Amniotic epithelial cell (primary cell): Measurements from ENCODE around the gene SNX21.
"Not testable (repeated sequence)": the region's sequence is repeated elsewhere in the genome, so short reads cannot be mapped to it uniquely, and the experiment has no call there.

Experiments used
- DNase-seq: peaks from one replicate; pipeline ENCODE4 v3.0.0-alpha.2; 2010; ENCODE audit warnings: low read depth

Gene SNX21, protein sequence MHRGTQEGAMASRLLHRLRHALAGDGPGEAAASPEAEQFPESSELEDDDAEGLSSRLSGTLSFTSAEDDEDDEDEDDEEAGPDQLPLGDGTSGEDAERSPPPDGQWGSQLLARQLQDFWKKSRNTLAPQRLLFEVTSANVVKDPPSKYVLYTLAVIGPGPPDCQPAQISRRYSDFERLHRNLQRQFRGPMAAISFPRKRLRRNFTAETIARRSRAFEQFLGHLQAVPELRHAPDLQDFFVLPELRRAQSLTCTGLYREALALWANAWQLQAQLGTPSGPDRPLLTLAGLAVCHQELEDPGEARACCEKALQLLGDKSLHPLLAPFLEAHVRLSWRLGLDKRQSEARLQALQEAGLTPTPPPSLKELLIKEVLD

DNA sequence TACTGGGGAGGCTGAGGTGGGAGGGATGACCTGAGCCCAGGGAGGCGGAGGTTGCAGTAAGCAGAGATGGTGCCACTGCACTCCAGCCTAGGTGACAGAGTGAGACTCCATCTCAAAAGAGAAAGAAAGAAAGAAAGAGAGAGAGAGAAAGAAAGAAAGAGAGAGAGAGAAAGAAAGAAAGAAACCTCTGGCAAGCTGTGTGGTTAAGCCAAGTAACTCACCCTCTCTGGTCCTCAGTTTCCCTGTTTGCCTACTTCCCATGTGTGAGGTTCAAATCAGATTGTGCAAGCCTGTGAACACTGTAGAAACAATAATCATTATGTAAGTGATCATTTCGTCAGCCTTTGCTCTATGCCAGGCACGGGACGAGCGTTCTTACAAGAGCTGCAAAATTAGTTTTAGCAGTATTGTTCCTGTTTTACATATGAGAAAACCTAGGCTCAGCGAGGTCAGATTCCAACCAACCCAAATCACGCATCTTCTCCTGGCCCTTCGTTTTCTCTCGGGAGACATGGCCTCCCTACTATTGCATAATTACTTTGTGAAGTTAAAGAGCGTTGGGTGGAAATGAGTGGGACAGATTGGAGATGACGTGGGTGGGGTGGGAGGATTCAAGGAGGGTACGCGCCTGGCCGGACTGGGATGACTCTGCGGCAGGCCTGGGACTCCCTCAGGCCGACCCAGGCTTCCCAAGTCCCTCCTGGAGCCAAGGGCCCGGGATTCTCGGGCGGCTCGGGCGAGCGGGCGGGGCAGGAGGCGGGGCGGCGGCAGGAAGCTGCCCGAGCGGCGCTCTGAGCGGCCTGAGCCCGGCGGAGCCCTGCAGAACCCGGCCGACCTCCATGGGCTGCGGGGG lies at the start of gene SNX21:
Gene SNX21 (plus strand): TSS at position 770 of the 853 bp plus-strand sequence. CDS start 121 bp downstream, outside the sequence.
- DNase-seq: peak; percentile 97

DNA sequence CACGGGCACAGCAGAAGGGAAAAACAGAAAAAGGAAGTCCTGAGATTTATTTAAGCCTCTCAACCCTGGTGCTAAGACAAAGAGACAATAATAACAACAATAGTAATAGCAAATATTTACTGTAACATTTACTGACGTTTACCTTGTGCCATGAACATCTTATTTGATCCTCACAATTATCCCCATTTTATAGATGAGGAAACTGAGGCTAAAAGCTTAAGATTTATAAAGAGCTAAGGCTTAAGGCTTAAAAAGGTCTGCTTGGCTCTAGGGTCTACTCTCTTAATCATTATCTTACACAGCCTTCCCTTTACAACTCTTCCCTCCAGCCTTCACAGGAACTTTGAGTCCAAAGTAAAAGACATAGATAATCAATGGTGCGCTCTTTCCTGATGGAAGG lies 45.2 kb upstream of the SNX21 start:
- DNase-seq: no peak

DNA sequence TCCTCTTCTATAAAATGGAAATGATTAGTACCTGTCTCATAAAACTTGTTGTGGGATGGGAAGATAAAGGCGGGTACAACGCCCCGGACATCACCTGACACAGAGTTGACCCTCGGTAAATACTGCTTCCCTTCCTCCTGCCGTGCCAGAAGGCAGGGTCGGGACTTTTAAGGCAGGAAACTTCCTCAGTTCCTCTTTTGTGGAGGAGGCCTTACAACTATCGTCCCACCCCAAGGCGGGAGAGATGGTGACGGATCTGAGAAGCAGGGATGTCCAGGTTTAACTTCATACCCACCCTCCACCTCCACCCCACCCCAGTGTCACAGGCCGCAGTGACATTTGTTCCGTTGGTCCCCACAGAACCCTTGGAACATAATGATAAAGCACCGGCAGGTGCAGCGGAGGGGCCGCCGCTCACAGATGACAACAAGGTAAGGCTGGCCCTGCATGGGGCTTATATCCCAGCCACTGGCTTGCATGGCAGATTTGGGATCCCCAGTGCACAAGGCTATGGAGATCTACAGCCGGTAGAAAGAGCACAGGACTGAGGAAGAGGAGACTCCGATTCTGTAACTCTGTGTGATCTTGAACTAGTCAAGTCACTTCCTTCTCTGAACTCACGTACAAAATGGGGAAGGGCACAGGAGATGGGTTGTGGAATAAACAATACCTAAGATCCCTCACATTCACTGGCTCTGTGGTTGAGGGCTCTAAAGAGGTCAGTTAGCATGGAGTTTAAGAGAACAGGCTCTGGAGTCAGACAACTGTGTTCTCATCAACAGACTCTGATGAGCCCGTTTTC lies 41.1 kb upstream of the SNX21 start:
- DNase-seq: no peak

DNA sequence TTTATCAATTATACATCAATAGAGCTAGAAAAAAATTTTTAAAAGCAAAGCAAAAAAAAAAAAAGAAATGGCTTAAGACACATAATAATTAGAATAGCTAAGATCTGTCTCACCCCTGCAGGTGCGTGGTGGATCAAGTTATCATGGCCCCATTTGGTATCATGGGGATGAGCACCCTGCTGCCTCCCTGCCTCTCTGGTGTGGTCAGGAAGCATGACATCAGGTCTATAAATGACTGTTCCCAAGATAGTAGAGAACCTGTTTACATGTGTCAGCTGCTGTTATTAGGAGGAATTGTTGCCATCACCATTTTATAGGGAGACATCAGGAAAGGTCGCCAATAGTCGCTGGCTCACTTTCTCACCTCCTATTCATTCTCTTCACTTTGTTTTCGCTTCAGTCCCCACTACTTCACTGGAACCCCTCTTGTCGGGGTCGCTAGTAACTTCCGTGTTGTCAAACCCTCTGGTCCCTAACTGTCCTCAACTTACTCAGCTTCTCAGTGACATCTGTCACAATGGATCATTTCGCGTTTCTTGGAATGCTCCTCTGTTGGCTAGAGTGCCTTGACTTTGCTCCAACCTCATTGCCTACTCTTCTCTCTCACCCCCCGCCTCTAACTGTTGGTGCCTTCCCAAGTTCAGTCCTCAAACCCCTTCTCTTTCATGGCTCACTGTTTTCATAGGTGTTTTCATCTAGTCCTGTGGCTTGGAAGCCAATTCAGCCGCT lies 37.1 kb upstream of the SNX21 start:
- no peak for DNase-seq

DNA sequence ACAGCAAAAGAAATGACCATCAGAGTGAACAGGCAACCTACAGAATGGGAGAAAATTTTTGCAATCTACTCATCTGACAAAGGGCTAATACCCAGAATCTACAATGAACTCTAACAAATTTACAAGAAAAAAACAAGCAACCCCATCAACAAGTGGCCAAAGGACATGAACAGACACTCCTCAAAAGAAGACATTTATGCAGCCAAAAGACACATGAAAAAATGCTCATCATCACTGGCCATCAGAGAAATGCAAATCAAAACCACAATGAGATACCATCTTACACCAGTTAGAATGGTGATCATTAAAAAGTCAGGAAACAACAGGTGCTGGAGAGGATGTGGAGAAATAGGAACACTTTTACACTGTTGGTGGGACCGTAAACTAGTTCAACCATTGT lies 36.1 kb upstream of the SNX21 start:
- DNase-seq: not testable (repeated sequence)

DNA sequence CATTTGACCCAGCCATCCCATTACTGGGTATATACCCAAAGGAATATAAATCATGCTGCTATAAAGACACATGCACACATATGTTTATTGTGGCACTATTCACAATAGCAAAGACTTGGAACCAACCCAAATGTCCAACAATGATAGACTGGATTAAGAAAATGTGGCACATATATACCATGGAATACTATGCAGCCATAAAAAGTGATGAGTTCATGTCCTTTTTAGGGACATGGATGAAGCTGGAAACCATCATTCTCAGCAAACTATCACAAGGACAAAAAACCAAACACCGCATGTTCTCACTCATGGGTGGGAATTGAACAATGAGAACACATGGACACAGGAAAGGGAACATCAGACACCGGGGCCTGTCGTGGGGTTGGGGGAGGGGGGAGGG lies 35.6 kb upstream of the SNX21 start:
- DNase-seq: not testable (repeated sequence)

DNA sequence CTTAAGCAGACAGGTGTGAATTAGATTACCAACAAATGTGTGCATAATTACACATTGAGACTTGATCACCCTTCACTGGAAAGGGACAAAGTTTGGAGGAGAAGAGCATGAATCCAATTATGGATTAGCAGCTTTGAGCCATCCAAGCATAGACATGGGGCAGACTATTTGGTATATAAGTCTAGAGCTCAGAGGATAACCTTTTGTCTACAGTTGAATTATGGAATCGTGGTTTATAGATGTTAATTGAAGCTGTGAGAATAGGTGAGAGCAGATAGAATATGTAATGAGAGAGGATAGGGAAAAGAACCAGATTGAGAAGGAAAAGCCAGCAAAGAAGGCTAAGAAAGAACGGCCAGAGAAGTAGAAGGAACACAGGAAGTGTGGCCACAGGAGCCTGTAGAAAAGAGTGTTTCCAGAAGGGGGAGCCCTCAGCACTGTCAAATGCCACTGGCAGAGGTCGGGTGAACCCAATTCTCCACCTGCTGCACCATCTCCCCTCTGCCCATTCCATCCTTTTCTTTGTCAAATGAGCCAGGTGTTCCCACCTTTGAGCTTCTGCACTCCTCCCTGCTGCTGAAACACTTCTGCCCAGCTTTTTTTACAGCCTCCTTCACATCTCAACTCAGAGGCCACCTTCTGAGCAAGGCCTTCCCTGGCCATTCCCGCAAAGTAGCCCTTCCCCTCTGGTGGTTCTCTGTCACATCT lies 34.5 kb upstream of the SNX21 start:
- peak; percentile 44 for DNase-seq

DNA sequence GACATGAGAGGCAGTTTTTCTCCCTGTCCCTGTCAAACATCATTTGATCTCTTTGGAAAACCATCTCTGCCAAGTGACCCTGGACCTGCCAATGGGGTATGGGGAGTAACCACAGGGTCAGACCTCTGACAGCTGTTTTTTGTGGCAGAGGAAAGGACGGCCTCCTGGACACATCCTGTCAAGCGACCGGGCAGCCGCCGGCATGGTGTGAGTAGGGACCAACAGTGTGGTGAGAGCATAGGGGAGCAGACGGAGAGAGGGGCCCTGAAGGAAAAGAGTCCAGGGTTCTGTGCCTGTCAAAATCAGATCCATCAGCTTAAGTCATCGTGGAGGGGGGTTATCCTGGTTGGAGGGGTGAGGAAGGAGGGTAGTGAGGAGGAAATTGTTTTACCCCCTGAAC lies 31.7 kb upstream of the SNX21 start:
- no peak for DNase-seq

DNA sequence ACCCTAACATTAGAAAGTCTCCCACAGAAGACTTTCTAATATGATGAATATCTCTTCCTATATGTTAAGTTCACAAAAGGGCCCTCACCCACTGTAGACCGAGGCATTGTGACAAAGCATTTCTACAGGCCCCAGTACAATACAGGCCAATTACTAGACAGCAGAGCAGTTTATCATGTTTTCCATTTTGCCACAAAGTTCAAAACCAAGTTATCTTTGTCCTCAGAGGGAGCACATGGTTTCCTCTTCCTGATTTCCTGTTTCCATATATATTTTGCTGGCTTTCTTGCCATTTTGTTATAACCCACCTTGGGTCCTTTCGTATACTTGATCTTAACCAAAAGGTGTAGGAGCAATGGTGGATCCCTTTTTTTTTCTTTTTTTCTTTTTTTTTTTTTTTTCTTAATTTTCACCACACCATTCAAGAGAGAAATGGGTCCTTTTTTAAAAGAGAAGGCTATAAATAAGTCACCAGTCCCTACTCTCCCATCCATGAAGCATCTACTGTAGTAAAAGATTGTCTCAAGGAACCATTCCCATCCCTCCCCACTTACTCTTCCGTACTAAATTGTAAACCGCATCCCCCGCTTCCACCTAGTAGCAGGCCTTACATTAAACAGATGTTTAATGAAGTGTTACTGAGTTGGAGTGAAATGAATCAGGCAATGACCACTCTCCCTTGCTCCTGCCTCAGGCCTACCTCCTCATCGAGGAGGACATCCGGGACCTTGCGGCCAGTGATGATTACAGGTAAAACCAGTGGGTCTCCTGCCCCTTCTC lies 23.2 kb upstream of the SNX21 start:
- no peak for DNase-seq

DNA sequence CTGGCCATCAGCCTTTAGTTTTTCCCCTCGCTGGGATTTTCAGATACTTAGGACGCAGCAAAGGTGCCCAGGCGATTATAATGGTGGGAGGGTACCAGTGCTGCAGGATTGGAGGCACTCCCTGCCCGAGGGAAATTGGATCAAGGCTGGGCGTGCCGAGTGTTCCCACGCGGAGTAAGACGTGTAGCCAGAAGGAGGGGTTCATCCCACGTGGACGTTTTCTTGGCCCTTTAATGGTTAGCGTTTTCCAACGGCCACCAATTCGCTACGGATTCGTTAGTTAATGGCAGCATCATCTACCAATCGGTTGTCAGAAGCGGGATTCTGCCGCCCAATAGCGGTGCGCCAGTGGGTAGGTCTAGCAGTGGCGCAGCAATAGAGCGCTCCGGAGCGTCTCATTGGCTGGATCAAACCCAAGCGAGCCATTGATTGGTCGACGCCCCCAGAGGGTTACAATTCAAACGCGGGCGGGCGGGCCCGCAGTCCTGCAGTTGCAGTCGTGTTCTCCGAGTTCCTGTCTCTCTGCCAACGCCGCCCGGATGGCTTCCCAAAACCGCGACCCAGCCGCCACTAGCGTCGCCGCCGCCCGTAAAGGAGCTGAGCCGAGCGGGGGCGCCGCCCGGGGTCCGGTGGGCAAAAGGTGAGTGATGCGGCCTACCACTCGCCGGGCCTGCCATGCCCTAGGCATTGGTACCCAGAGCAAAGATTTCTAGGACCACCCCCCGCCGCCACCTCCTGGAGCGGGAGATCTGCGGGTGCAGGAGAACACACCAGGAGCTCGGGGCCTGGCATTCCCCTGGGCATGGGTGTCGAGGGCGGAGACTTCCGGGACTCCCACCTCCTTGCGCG lies 21.2 kb upstream of the SNX21 start, which contains the start of gene UBE2C:
Gene UBE2C (plus strand): TSS at position 488 of the 849 bp plus-strand sequence. CDS start 52 bp downstream, at position 540.
- DNase-seq: peak; percentile 100

DNA sequence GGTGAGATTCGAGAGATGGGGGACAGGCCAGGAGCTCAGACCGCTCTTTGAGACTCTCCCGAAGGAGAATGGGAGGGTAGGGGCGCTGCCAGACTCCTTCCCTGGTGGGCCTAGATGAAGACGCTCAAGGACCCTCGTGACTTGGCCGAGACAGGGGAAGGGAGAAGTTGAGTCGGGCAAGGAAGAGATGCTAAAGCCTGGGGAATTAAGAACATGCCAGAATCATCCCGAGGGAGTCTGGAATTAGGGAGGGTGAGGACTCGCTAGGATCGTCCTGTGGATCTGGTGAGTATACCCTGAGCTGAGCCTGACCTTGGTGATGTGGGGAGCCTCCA lies 20.6 kb upstream of the SNX21 start:
- DNase-seq: no peak

DNA sequence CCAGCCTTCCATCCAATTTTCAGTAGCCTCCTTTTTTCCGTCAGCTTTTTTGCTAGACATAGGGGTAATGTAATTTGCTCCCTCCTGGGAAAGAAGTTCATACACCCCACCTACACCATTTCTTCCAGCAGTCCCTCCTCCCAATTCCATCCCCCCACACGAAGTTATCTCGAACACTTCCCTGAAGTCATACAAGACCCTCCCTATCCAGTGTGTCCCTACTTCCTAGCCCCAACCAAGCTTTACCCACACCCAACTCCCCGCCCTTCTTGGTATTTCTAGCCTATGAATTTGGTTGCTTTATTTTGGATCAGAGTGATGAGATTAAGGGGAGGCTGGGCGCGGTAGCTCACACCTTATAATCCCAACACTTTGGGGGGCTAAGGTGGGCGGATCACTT lies 20.1 kb upstream of the SNX21 start:
- DNase-seq: no peak

DNA sequence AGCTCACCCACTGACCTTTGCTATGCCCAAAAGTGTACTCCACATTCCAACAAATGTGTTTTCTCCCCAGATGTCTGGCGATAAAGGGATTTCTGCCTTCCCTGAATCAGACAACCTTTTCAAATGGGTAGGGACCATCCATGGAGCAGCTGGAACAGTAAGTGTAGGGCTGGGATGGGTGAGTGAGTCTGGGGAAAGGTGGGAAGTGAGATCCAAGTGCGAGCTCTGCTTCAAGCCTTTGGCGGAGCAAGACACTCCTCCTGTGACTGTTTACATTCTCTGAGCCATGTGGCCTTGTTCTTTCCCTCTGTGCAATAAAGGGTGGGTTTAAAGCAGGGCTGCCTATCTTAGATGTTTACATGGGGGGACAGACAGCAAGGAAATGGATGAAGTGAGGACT lies 19.3 kb upstream of the SNX21 start:
- DNase-seq: no peak

DNA sequence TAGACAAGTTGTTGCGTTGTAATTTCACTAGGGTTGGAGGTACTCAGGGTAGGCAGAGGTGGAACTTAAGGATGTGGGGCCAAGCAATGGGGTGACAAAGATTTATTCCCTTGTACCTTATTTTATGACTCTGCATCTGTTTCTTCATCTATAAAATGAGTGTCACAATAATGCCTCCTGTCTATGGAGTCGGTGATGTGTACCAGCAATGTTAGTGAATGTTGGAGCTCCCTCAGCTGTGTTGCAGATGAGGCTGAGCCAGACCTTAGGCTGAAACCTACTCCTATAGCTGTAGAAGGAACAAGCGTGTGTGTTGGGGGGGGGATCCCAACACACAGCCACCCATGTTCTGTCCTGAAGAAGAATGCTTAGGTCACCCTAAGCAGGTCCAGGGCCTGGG lies 16.6 kb upstream of the SNX21 start:
- DNase-seq: no peak

DNA sequence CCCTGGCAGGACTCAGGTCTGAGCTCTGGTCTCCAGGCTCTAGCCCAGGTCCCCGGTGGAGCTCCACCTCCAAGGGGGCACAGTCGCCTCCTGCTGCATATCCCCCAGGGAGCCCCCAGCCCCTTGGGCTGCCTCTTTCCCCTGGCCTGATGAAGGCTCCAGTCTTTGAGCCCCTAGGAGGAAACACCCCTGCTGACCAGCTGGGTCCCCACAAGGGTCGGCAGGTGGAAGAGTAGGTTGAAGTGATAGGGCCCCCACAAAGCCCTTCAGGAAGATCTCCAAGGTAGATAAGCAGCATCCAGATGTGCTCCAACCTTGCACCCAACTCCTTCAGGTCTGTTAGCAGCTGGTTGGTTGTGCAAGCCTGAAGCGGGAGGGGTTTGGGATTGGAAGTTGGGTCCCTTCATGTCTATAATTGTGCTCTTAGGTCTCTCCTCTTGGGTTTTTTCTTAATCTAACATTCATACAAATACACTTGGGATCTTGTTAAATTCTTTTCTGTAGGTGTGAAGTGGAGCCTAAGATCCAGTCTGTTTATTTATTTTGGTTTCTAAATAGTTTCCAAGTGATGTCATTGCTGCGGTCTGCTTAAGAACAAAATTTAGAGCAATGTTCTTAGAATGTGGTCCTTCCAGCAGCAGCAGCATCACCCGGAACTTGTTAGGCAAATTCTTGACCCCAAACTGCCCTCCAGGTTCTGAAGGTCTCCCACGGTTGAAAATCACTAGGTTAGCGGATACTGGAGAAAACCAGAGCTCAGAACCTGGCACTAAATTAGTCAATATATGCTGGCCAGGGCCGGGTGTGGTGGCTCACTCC lies 16.0 kb upstream of the SNX21 start:
- peak; percentile 91 for DNase-seq

DNA sequence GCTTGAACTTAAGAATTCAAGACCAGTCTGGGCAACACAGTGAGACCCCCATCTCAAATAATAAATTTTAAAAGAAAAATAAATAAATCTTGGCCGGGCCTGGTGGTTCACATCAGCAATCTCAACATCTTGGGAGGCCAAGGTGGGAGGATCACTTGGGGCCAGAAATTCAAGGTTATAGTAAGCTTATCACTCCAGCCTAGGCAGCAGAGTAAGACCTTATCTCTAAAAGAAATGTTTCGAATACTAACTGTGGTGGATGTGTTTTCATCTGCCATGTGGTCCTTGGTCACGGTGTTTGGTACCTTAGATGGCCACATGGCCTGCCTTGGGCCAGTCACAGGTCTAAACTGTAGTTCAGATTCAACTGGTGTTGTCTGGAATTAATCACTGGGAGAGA lies 15.4 kb upstream of the SNX21 start:
- DNase-seq: peak; percentile 64

DNA sequence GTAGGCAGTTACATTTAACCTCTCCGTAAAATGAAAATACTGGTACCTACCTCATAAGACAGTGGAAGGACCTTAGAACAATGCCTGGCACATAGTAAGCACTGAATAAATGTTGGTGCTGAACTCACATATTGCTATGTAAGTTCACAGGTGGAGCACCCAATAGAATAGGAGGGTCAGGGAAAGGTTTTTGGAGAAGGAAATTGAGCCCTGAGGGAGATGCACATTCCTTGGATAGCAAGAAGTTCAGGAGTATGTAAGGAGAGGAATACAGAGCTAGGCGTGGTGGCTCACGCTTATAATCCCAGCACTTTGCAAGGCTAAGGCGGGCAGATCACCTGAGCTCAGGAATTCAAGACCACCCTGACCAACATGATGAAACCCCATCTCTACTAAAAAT lies 14.1 kb upstream of the SNX21 start:
- no peak for DNase-seq

DNA sequence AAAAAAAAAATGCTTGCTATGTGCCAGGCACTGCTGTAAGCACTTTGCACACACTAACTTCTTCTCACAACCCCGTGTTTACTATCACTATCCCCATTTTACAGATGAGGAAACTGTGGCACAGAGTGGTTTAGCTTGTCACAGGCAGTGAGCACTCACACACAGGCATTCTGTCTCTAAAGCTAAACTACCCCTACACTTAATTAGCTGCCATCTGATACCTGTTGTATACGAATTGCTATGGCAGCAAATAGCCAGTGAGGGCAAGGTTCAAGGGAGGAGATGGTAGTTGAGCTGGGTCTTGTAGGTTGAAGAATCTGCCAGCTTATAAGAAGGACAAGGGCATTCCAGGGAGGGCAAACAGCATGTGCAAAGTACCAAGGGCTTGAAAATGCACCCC lies 11.7 kb upstream of the SNX21 start:
- no peak for DNase-seq
